Activated CD8-positive, alpha-beta memory T cell treated with anti-CD3 and anti-CD28 coated beads, Interleukin-2, amount 50 U/mL, for 48 hours (primary cell): ENCODE data around the gene CMTM3.
"Not testable (repeated sequence)": the region's sequence is repeated elsewhere in the genome, so short reads cannot be mapped to it uniquely, and the experiment has no call there.

Source experiments
- DNase-seq: peaks from one replicate; pipeline ENCODE4 v3.0.0-alpha.2; 2020

The CMTM3 gene

GRCh38 chr16:66610111-66610820 lies 5.8 kb downstream of the CMTM3 start:
- DNase-seq = no peak

GRCh38 chr16:66611911-66612310 lies 7.4 kb downstream of the CMTM3 start:
- not testable (repeated sequence) for DNase-seq

- DNase-seq = no peak
Measured at GRCh38 chr16:66612422-66612821, 7.9 kb downstream of the CMTM3 start.

- no peak for DNase-seq
Measured at GRCh38 chr16:66614161-66614802, 9.8 kb downstream of the CMTM3 start.

- no peak for DNase-seq
Measured at GRCh38 chr16:66616169-66616568, 11.7 kb downstream of the CMTM3 start.

- no peak for DNase-seq
Measured at GRCh38 chr16:66616592-66616991, 12.1 kb downstream of the CMTM3 start.

GRCh38 chr16:66617010-66617434 lies 12.5 kb downstream of the CMTM3 start:
- no peak for DNase-seq

GRCh38 chr16:66617728-66618127 lies 13.2 kb downstream of the CMTM3 start:
- DNase-seq = no peak

GRCh38 chr16:66618588-66619375 lies 14.3 kb downstream of the CMTM3 start:
- no peak for DNase-seq

- no peak for DNase-seq
Measured at GRCh38 chr16:66619534-66620428, 15.3 kb downstream of the CMTM3 start.

- DNase-seq = no peak
Measured at GRCh38 chr16:66620429-66620795, 15.9 kb downstream of the CMTM3 start.

GRCh38 chr16:66621973-66622372 lies 17.5 kb downstream of the CMTM3 start:
- DNase-seq = no peak

GRCh38 chr16:66622863-66623262 lies 18.4 kb downstream of the CMTM3 start:
- DNase-seq = no peak

GRCh38 chr16:66623755-66624154 lies 19.3 kb downstream of the CMTM3 start:
- DNase-seq = no peak

GRCh38 chr16:66627611-66628378 lies 23.3 kb downstream of the CMTM3 start:
- DNase-seq = not testable (repeated sequence)

GRCh38 chr16:66629856-66630255 lies 25.4 kb downstream of the CMTM3 start:
- no peak for DNase-seq

- not testable (repeated sequence) for DNase-seq
Measured at GRCh38 chr16:66630561-66631260, 26.2 kb downstream of the CMTM3 start.

- DNase-seq = not testable (repeated sequence)
Measured at GRCh38 chr16:66631558-66631957, 27.1 kb downstream of the CMTM3 start.

- DNase-seq = no peak
Measured at GRCh38 chr16:66634527-66635196, 30.2 kb downstream of the CMTM3 start.

- DNase-seq = no peak
Measured at GRCh38 chr16:66635406-66635805, 30.9 kb downstream of the CMTM3 start.

GRCh38 chr16:66636199-66636598 lies 31.7 kb downstream of the CMTM3 start:
- DNase-seq = no peak
